GM06990 (cell line): ENCODE data around the gene ERC2.

Source experiments
- DNase-seq: peaks from one replicate; pipeline ENCODE4 v3.0.0-alpha.2; 2011; ENCODE audit not compliant: insufficient read length; ENCODE audit errors: extremely low read depth
- H3K27me3 ChIP-seq: replicated peaks from 2 replicates; pipeline ENCODE4 v1.6.0; 2011; ENCODE audit warnings: low read length; ENCODE audit not compliant: control insufficient read depth, insufficient read depth
- H3K36me3 ChIP-seq: 2 replicates; pipeline ENCODE4 v1.5.1; 2011; ENCODE audit warnings: low read length; ENCODE audit not compliant: control insufficient read depth, insufficient read depth
- H3K4me3 ChIP-seq: replicated peaks from 2 replicates; pipeline ENCODE4 v1.5.1; 2011; ENCODE audit warnings: low read depth, mild to moderate bottlenecking, control low read depth, low read length
- CTCF ChIP-seq: IDR thresholded peaks from 2 replicates; pipeline ENCODE4 v1.5.1; 2011; ENCODE audit warnings: low read length, control low read depth, mild to moderate bottlenecking, inconsistent platforms; ENCODE audit not compliant: insufficient read depth, poor library complexity, severe bottlenecking

ERC2 gene

GRCh38 chr3:55691141-55691540 is 777.1 kb downstream of the ERC2 start:
- no peak for DNase-seq
- no peaks in the 10 kb centered on the region for H3K27me3 ChIP-seq
- no peak for TF ChIP-seq CTCF
- no peak overlapping the region for H3K4me3 ChIP-seq
- H3K36me3 ChIP-seq = no peaks in the 10 kb centered on the region

- H3K27me3 ChIP-seq = no peaks in the 10 kb centered on the region
- H3K4me3 ChIP-seq = no peak overlapping the region
- H3K36me3 ChIP-seq = no peaks in the 10 kb centered on the region
- TF ChIP-seq CTCF = no peak
- no peak for DNase-seq
Observed at GRCh38 chr3:55690726-55691125, 777.5 kb downstream of the ERC2 start.

GRCh38 chr3:55690177-55690576 is 778.1 kb downstream of the ERC2 start:
- H3K4me3 ChIP-seq = no peak overlapping the region
- no peaks in the 10 kb centered on the region for H3K36me3 ChIP-seq
- no peaks in the 10 kb centered on the region for H3K27me3 ChIP-seq
- DNase-seq = no peak
- no peak for TF ChIP-seq CTCF

GRCh38 chr3:55688154-55688553 is 780.1 kb downstream of the ERC2 start:
- no peaks in the 10 kb centered on the region for H3K36me3 ChIP-seq
- H3K4me3 ChIP-seq = no peak overlapping the region
- no peaks in the 10 kb centered on the region for H3K27me3 ChIP-seq
- no peak for DNase-seq
- TF ChIP-seq CTCF = no peak

GRCh38 chr3:55687526-55687925 is 780.7 kb downstream of the ERC2 start:
- TF ChIP-seq CTCF = no peak

More at GRCh38 chr3:55687526-55687925, 780.7 kb downstream of the ERC2 start:
- DNase-seq = no peak
- Histone ChIP-seq H3K4me3 (no peak overlapping the region), H3K27me3 (no peaks in the 10 kb centered on the region), H3K36me3 (no peaks in the 10 kb centered on the region)
